HCT116 (cell line): Measurements from ENCODE around the gene GSTM1. TPM values are rescaled to one million over a fixed set of nuclear protein-coding genes. Genes with fewer than 3 reads are reported as not detected.
"Not testable (repeated sequence)": the region's sequence is repeated elsewhere in the genome, so short reads cannot be mapped to it uniquely, and the experiment has no call there.

Source experiments
- ATAC-seq: fragments of 200-7000 bp; cut with Tn5 transposase; 2 replicates; pipeline ENCODE4 v1.9.1; 2020; ENCODE audit warnings: mild to moderate bottlenecking, moderate library complexity
- BruUV-seq: library from RNA; stranded (reverse); fragments of 400-500 nt; replicated peaks from 2 replicates; lab custom pipeline; 2021; lab: Mats Ljungman, UMichigan
- CTCF ChIA-PET: fragments of 300-600 bp; sonication (Branson Sonifier 250); formaldehyde crosslinking; loops from one replicate; lab custom pipeline; 2021; ENCODE audit warnings: antibody characterized with exemption; lab: Charles Lee
- POLR2A ChIA-PET: fragments of 300-600, 350-600 bp; sonication (Branson Sonifier 250); formaldehyde crosslinking; loops from one replicate; lab custom pipeline; 2021; ENCODE audit warnings: antibody characterized with exemption; lab: Charles Lee
- RAD21 ChIA-PET, 2 experiments: fragments of 300-600 bp; sonication (Branson Sonifier 250); formaldehyde crosslinking; loops; one replicate each; lab custom pipeline; 2023; ENCODE audit warnings: low total read pairs in 2 of 2; ENCODE audit not compliant: uncharacterized antibody in 2 of 2, unreplicated experiment in 2 of 2, low non-redundant PET in 1 of 2; lab: Charles Lee
- DNase-seq: peaks from one replicate; pipeline ENCODE4 v3.0.0-alpha.2; 2010; ENCODE audit warnings: low read depth, low spot score
- H2AFZ ChIP-seq: fragments of 200-600 bp; shearing (Covaris generic), sonication (generic); 2 replicates; pipeline ENCODE4 v1.6.1; 2017; ENCODE audit warnings: low read depth, mixed run types, mixed read lengths, antibody characterized with exemption, low read length; ENCODE audit not compliant: poor library complexity, severe bottlenecking
- H3K27ac ChIP-seq: 2 replicates; pipeline ENCODE4 v1.5.1; 2012; ENCODE audit warnings: low read depth, low read length
- H3K27me3 ChIP-seq: fragments of 200-600 bp; sonication (generic); 2 replicates; pipeline ENCODE4 v1.6.1; 2016; ENCODE audit warnings: mixed run types, low read length, mixed read lengths; ENCODE audit not compliant: insufficient read depth
- H3K36me3 ChIP-seq, 2 experiments: fragments of 200-500 bp in 1 of 2; fragments of 200-600 bp in 1 of 2; sonication (Bioruptor generic) in 1 of 2; sonication (generic) in 1 of 2; 2 replicates each; pipeline versions ENCODE4 v1.5.1 to v1.6.1; 2014 to 2016; ENCODE audit warnings: low read length in 2 of 2, inconsistent platforms in 1 of 2, mixed read lengths in 1 of 2, mixed run types in 1 of 2; ENCODE audit not compliant: insufficient read depth in 2 of 2, control insufficient read depth in 1 of 2
- H3K4me1 ChIP-seq, 2 experiments: fragments of 200-600 bp in 1 of 2; sonication (generic) in 1 of 2; 2 replicates each; pipeline versions ENCODE4 v1.5.1 to v1.6.1; 2012 to 2017; ENCODE audit warnings: low read length in 2 of 2, inconsistent platforms in 1 of 2, mild to moderate bottlenecking in 1 of 2, mixed read lengths in 1 of 2, mixed run types in 1 of 2, moderate library complexity in 1 of 2; ENCODE audit not compliant: insufficient read depth in 2 of 2, control insufficient read depth in 1 of 2
- H3K4me2 ChIP-seq: fragments of 200-600 bp; sonication (generic); 2 replicates; pipeline ENCODE4 v1.6.1; 2017; ENCODE audit warnings: mixed run types, low read length, mixed read lengths
- H3K4me3 ChIP-seq, 2 experiments: fragments of 200-600 bp in 1 of 2; sonication (generic) in 1 of 2; replicated peaks in 1 of 2; 2 replicates each; pipeline ENCODE4 v1.5.1; 2011 to 2016; ENCODE audit warnings: low read length in 2 of 2, control low read depth in 1 of 2, low read depth in 1 of 2, mild to moderate bottlenecking in 1 of 2, mixed read lengths in 1 of 2, mixed run types in 1 of 2
- H3K79me2 ChIP-seq: fragments of 200-600 bp; sonication (generic); 2 replicates; pipeline ENCODE4 v1.6.1; 2017; ENCODE audit warnings: mild to moderate bottlenecking, mixed run types, low read length, moderate library complexity, mixed read lengths; ENCODE audit not compliant: insufficient read depth
- H3K9ac ChIP-seq: fragments of 200-600 bp; sonication (generic); 2 replicates; pipeline ENCODE4 v1.6.1; 2016; ENCODE audit warnings: low read length, mixed read lengths
- H3K9me2 ChIP-seq: fragments of 200-600 bp; sonication (generic), shearing (Covaris generic); 2 replicates; pipeline ENCODE4 v1.6.1; 2017; ENCODE audit warnings: mixed run types, mild to moderate bottlenecking, moderate library complexity; ENCODE audit not compliant: insufficient read depth
- H3K9me3 ChIP-seq, 2 experiments: fragments of 200-500 bp in 1 of 2; fragments of 200-600 bp in 1 of 2; sonication (Bioruptor generic) in 1 of 2; sonication (generic) in 1 of 2; 2 replicates each; pipeline ENCODE4 v1.6.1; 2014 to 2017; ENCODE audit warnings: low read length in 2 of 2, mixed read lengths in 2 of 2, inconsistent platforms in 1 of 2, low read depth in 1 of 2, mild to moderate bottlenecking in 1 of 2, mixed run types in 1 of 2, moderate library complexity in 1 of 2; ENCODE audit not compliant: control insufficient read depth in 1 of 2, insufficient read depth in 1 of 2
- H4K20me1 ChIP-seq: fragments of 200-600 bp; sonication (generic), shearing (Covaris generic); 2 replicates; pipeline ENCODE4 v1.6.1; 2017; ENCODE audit warnings: mixed run types, mild to moderate bottlenecking, moderate library complexity; ENCODE audit not compliant: insufficient read depth
- CBX3 ChIP-seq: IDR thresholded peaks from 2 replicates; pipeline ENCODE4 v1.6.1; 2012; ENCODE audit warnings: low read depth
- EZH2phosphoT487 ChIP-seq: fragments of 200-600 bp; IDR thresholded peaks from 2 replicates; pipeline ENCODE4 v1.6.1; 2018; ENCODE audit warnings: antibody characterized with exemption, borderline replicate concordance
- SRF ChIP-seq: IDR thresholded peaks from 2 replicates; pipeline ENCODE4 v1.6.1; 2012; ENCODE audit warnings: low read depth
- ZFX ChIP-seq: fragments of 450-650 bp; IDR thresholded peaks from 2 replicates; pipeline ENCODE4 v1.6.1; 2017
- intact Hi-C: fragments of 100-400 bp; cut with micrococcal nuclease; formaldehyde crosslinking; loops from 2 replicates; pipeline ENCODE4 v1.10.0; 2022
- total RNA-seq: library from RNA; stranded (reverse); gene quantifications from one replicate; pipeline ENCODE4 v1.2.1, GENCODE V29; 2021; ENCODE audit not compliant: unreplicated experiment

GSTM1 gene
- total RNA-seq, 1 experiment from 2014 or later = not detected

DNA sequence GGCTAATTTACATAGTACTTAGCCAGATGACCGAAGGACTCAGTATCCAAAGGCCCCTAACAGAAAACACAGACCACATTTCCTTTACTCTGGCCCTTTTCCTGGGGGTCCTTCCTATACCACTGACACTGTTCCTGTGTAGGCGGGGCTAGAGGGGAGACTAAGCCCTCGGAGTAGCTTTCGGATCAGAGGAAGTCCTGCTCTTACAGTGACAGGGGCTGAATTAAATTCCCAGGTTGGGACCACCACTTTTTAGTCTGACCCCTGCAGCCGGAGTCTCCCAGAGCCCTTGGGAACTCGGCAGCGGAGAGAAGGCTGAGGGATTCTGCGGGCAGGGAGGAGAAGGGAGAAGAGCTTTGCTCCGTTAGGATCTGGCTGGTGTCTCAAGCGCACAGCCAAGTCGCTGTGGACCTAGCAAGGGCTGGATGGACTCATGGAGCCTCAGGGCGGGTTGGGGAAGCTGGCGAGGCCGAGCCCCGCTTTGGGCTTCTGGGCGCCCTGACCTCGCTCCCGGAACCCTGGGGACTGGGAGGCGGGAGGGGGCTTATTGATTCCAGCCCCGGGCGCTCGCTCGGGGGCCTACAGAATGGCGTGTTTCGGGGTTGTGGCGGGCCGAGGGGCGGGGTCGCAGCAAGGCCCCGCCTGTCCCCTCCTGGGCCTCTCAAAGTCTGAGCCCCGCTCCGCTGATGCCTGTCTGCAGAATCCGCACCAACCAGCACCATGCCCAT lies 24.1 kb downstream of the GSTM1 start, which contains the start of gene GSTM5:
GSTM5 (plus strand) TSS at position 659 of the 728 bp plus-strand sequence; CDS start at position 721, 62 bp downstream.
- DNase-seq, H2AFZ ChIP-seq, H3K36me3 ChIP-seq, H3K27me3 ChIP-seq, H3K4me2 ChIP-seq, POLR2A ChIA-PET, CTCF ChIA-PET, H3K9me3 ChIP-seq, H4K20me1 ChIP-seq, ATAC-seq, H3K4me1 ChIP-seq, BruUV-seq, H3K79me2 ChIP-seq, H3K9me2 ChIP-seq, intact Hi-C loops, H3K27ac ChIP-seq, RAD21 ChIA-PET, H3K4me3 ChIP-seq, H3K9ac ChIP-seq: not testable (repeated sequence)

DNA sequence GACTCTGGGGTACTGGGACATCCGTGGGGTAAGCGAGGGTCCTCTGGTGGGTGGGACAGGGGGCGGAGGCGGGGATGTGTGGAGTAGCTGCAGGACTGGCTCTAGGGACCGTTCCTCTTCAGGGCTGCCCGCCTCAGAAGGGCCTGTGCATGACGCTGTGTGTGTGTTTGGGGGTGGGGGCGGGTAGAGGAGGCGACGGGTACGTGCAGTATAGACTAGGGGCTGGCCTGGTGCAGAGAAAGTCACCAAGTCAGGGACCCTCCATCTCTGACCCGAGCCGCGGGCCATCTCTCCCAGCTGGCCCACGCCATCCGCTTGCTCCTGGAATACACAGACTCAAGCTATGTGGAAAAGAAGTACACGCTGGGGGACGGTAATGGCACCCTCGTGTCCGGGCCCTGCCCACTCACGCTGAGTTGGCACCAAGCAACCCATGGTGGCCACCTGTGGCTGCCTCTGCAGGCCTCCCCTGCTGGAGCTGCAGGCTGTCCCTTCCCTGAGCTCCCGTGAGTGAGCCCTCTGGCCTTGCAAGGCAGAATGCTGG lies 24.8 kb downstream of the GSTM1 start:
- H2AFZ ChIP-seq = no peak overlapping the region
- ChIA-PET RAD21 (no interaction called here), POLR2A (no interaction called here)
- ATAC-seq = no peak
- intact Hi-C loops = no loop called here
- H3K36me3 ChIP-seq = no peaks in the 10 kb centered on the region
- H3K4me1 ChIP-seq = no peaks in the 10 kb centered on the region
- H3K4me3 ChIP-seq = no peak overlapping the region
- no TSS peak for BruUV-seq
- TF ChIP-seq ZFX = no peak
- TF ChIP-seq SRF = no peak
- no peak for TF ChIP-seq CBX3
- TF ChIP-seq EZH2phosphoT487 = no peak
- TF ChIP-seq, all 23 proteins: peak for 0
- H3K27ac ChIP-seq = no peak overlapping the region
- no peaks in the 10 kb centered on the region for H3K79me2 ChIP-seq
- H3K4me2 ChIP-seq = no peak overlapping the region
- no peaks in the 10 kb centered on the region for H3K27me3 ChIP-seq
- no peaks in the 10 kb centered on the region for H4K20me1 ChIP-seq
- H3K9ac ChIP-seq = no peak overlapping the region
- no peaks in the 10 kb centered on the region for H3K9me2 ChIP-seq
- CTCF ChIA-PET = no interaction called here
- no peak for DNase-seq
- H3K9me3 ChIP-seq = peaks cover 0 to 6% of the 10 kb centered on the region in 2 experiments; a peak in 1 of 4 replicates
